ENCODE results near the gene VAMP8. TPM values are rescaled to one million over a fixed set of nuclear protein-coding genes. Genes with fewer than 3 reads are reported as not detected.

Gene VAMP8
- total and polyA plus RNA-seq, 2 experiments from 2014 or later, result 1.2 to 1.7 TPM

DNA sequence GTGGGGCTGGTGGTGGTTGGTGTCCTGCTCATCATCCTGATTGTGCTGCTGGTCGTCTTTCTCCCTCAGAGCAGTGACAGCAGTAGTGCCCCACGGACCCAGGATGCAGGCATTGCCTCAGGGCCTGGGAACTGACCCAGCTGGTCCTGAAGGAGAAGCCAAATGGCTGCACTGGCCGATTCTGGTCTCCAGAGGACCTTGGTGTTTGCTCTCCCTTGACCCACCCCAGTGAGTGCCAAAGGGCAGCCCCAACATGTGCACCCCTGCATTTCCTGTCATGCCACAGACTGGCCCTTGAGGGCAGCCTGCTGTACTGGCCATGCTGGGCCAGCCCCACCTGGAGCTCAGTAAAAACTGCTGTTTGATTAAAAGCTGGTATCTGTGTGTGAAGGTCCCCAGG is 15.6 kb downstream of the VAMP8 start:
- H3K27me3 ChIP-seq (replicated peaks; ENCODE audit: insufficient read depth), result no peaks in the 10 kb centered on the region
- no peak for DNase-seq
- WGBS, 2 experiments (ENCODE audit: low coverage in 1 of 2, low lambda C conversion rate in 2 of 2, missing lambda C conversion rate in 2 of 2), result 60 to 64% methylated on average over 3 of the region's 3 CpGs
- no peak overlapping the region for H3K4me3 ChIP-seq
- no peaks in the 10 kb centered on the region for H4K20me1 ChIP-seq (ENCODE audit: insufficient read depth)
- H3K9me3 ChIP-seq (ENCODE audit: low read depth), result no peaks in the 10 kb centered on the region
- no peak overlapping the region for H3K27ac ChIP-seq
- peaks cover 6% of the 10 kb centered on the region; the same call in 1 of the 2 replicates for H3K36me3 ChIP-seq (ENCODE audit: low read depth)
- H3K4me1 ChIP-seq (ENCODE audit: insufficient read depth), result peaks cover 47% of the 10 kb centered on the region
- H2AFZ ChIP-seq, result no peak overlapping the region
- H3K9me2 ChIP-seq (ENCODE audit: insufficient read depth), result no peaks in the 10 kb centered on the region
- in situ Hi-C loops (cut with MboI), result no loop called here
- no peak overlapping the region for H3K4me2 ChIP-seq (ENCODE audit: unreplicated experiment)
- peaks cover 40% of the 10 kb centered on the region for H3F3A ChIP-seq (ENCODE audit: insufficient read depth)
- TF ChIP-seq EZH2phosphoT487 (IDR thresholded peaks at IDR 0.05; ENCODE audit: insufficient read depth, low read depth) (no peak), EZH2 (IDR thresholded peaks at IDR 0.05; ENCODE audit: insufficient read depth, poor library complexity, severe bottlenecking) (no peak)
- peaks cover 73% of the 10 kb centered on the region for H3K79me2 ChIP-seq (ENCODE audit: insufficient read depth)
- no peak overlapping the region for H3K9ac ChIP-seq

DNA sequence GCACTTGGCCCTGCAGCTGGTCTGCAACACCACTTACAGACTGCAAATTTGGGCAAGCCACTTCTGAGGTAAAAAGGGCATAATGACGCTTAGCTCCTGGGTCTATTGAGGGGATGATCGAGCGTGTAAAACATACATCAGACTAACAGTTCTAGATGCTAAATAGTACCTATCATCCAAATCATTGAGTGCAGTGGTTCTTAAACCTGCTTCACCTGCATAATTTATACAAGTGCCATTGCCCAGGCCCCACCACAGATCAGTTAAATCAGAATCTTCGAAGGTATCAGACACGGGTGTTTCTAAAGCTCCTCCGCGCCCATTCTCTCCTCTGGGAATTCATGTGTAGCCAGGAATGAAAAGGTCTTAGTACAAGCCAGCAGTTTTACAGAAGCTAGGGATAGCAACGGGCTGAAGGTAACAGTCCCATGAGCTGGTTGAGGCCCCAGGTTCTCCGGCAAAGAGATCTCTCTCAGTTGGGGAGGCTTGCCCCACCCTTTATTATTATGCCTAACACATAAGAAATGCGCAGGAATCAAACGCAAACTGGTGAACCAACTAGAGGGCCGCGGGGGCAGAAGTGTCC is 17.4 kb downstream of the VAMP8 start:
- Histone ChIP-seq H4K20me1 (ENCODE audit: insufficient read depth) (no peaks in the 10 kb centered on the region), H3K4me2 (ENCODE audit: unreplicated experiment) (peak overlapping the region; percentile 88), H3K4me1 (ENCODE audit: insufficient read depth) (peaks cover 39% of the 10 kb centered on the region), H3K79me2 (ENCODE audit: insufficient read depth) (peaks cover 71% of the 10 kb centered on the region), H3K9me2 (ENCODE audit: insufficient read depth) (no peaks in the 10 kb centered on the region), H3K27me3 (replicated peaks; ENCODE audit: insufficient read depth) (no peaks in the 10 kb centered on the region), H3K4me3 (peak overlapping the region; percentile 79), H3K27ac (peak overlapping the region; percentile 89), H3F3A (ENCODE audit: insufficient read depth) (peaks cover 32% of the 10 kb centered on the region), H3K36me3 (ENCODE audit: low read depth) (peaks cover 8% of the 10 kb centered on the region; the same call in 1 of the 2 replicates), H3K9ac (peak overlapping the region; percentile 88), H3K9me3 (ENCODE audit: low read depth) (no peaks in the 10 kb centered on the region), H2AFZ (peak overlapping the region; percentile 76)
- WGBS, 2 experiments (ENCODE audit: low coverage in 1 of 2, low lambda C conversion rate in 2 of 2, missing lambda C conversion rate in 2 of 2), result 14% methylated on average over 13 of the region's 13 CpGs
- no peak for DNase-seq
- in situ Hi-C loops (cut with MboI), result no loop called here
- TF ChIP-seq EZH2 (IDR thresholded peaks at IDR 0.05; ENCODE audit: insufficient read depth, poor library complexity, severe bottlenecking) (no peak), EZH2phosphoT487 (IDR thresholded peaks at IDR 0.05; ENCODE audit: insufficient read depth, low read depth) (no peak)

DNA sequence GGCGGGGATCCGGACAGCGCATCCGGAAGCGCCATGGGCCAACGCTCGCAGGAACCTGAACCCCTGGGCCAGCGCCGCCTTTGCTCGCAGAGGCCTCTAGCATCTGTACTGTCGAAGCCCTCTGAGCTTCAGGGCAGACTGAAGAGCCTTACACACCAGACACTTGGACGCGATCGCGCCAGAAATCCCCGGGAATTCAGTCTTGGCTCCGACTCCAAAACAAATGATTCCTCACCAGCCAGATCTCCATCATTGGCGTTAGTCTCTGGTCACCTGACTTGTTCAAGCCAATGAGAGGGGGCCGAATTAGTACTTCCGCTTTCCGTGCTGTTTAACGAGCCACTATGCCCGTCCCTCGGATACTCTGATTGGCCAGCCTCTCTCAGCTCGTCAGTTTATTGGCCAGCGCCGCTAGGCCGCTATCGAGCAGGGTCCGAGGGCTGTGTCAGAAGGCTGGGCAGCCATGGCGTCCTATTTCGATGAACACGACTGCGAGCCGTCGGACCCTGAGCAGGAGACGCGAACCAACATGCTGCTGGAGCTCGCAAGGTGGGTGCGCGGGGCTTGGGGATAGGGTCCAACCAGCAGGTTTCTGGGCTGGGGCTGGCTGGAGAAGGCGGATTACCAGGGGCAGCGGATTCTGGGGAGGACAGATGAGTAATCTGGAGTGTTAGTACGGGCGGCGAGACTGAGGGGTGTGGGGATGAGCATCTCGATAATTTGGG is 18.1 kb downstream of the VAMP8 start, which contains the start of gene RNF181:
RNF181 (plus strand) TSS at position 445 of the 725 bp plus-strand sequence; CDS start at position 464, 19 bp downstream.
- WGBS, 2 experiments (ENCODE audit: low coverage in 1 of 2, low lambda C conversion rate in 2 of 2, missing lambda C conversion rate in 2 of 2), result 1% methylated on average over 44 to 47 of the region's 47 CpGs
- peak within 1 kb of the TSS; percentile 76 for H2AFZ ChIP-seq
- DNase-seq, result peak; percentile 99
- H4K20me1 ChIP-seq (ENCODE audit: insufficient read depth), result no peaks in the 10 kb centered on the region
- peaks cover 8% of the 10 kb centered on the region; the same call in 1 of the 2 replicates for H3K36me3 ChIP-seq (ENCODE audit: low read depth)
- in situ Hi-C loops (cut with MboI), result no loop called here
- peak within 1 kb of the TSS; percentile 88 for H3K4me2 ChIP-seq (ENCODE audit: unreplicated experiment)
- no peaks in the 10 kb centered on the region for H3K27me3 ChIP-seq (replicated peaks; ENCODE audit: insufficient read depth)
- H3K9me2 ChIP-seq (ENCODE audit: insufficient read depth), result no peaks in the 10 kb centered on the region
- H3K9ac ChIP-seq, result peak within 1 kb of the TSS; percentile 88
- H3K79me2 ChIP-seq (ENCODE audit: insufficient read depth), result peaks cover 71% of the 10 kb centered on the region
- peak within 1 kb of the TSS; percentile 89 for H3K27ac ChIP-seq
- peak within 1 kb of the TSS; percentile 79 for H3K4me3 ChIP-seq
- peaks cover 33% of the 10 kb centered on the region for H3K4me1 ChIP-seq (ENCODE audit: insufficient read depth)
- peaks cover 25% of the 10 kb centered on the region for H3F3A ChIP-seq (ENCODE audit: insufficient read depth)
- H3K9me3 ChIP-seq (ENCODE audit: low read depth), result no peaks in the 10 kb centered on the region
- no peak for TF ChIP-seq EZH2phosphoT487 (IDR thresholded peaks at IDR 0.05; ENCODE audit: insufficient read depth, low read depth)
- no peak for TF ChIP-seq EZH2 (IDR thresholded peaks at IDR 0.05; ENCODE audit: insufficient read depth, poor library complexity, severe bottlenecking)

DNA sequence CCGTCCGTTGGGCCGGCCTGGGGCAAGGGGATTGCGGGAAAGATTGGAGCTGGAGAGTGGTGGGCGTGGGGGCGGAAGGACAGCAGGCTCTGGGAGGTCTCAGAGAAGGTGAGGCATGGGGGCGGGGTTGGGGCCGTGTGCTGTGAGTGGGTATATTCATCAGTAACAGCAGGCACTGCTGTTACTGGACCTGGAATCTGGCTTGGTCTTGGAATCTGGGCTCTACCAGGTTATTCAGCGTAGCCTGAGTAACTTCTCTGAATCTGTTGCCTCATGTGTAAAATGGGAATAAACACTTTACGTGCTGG is 18.6 kb downstream of the VAMP8 start:
- no peaks in the 10 kb centered on the region for H3K9me3 ChIP-seq (ENCODE audit: low read depth)
- H4K20me1 ChIP-seq (ENCODE audit: insufficient read depth), result no peaks in the 10 kb centered on the region
- peaks cover 21% of the 10 kb centered on the region for H3F3A ChIP-seq (ENCODE audit: insufficient read depth)
- H3K9me2 ChIP-seq (ENCODE audit: insufficient read depth), result no peaks in the 10 kb centered on the region
- peaks cover 71% of the 10 kb centered on the region for H3K79me2 ChIP-seq (ENCODE audit: insufficient read depth)
- no peak for DNase-seq
- peak overlapping the region; percentile 89 for H3K27ac ChIP-seq
- peak overlapping the region; percentile 79 for H3K4me3 ChIP-seq
- WGBS, 2 experiments (ENCODE audit: low coverage in 1 of 2, low lambda C conversion rate in 2 of 2, missing lambda C conversion rate in 2 of 2), result 1 to 2% methylated on average over 8 to 10 of the region's 10 CpGs
- H3K9ac ChIP-seq, result peak overlapping the region; percentile 88
- TF ChIP-seq EZH2 (IDR thresholded peaks at IDR 0.05; ENCODE audit: insufficient read depth, poor library complexity, severe bottlenecking) (no peak), EZH2phosphoT487 (IDR thresholded peaks at IDR 0.05; ENCODE audit: insufficient read depth, low read depth) (no peak)
- peaks cover 28% of the 10 kb centered on the region for H3K4me1 ChIP-seq (ENCODE audit: insufficient read depth)
- peak overlapping the region; percentile 83 for H3K4me2 ChIP-seq (ENCODE audit: unreplicated experiment)
- in situ Hi-C loops (cut with MboI), result no loop called here
- H3K36me3 ChIP-seq (ENCODE audit: low read depth), result peaks cover 8% of the 10 kb centered on the region; the same call in 1 of the 2 replicates
- peak overlapping the region; percentile 76 for H2AFZ ChIP-seq
- no peaks in the 10 kb centered on the region for H3K27me3 ChIP-seq (replicated peaks; ENCODE audit: insufficient read depth)

All from GM23248 (cell line).